HG03108 (cell line): ENCODE data around the gene SERPINB1.

ENCODE experiments used
- ATAC-seq: cut with Tn5 transposase; IDR thresholded peaks from one replicate; pipeline ENCODE4 v1.9.1; 2021; ENCODE audit warnings: moderate library complexity; ENCODE audit not compliant: unreplicated experiment

Gene SERPINB1

GRCh38 chr6:2850538-2851113 is 9.0 kb upstream of the SERPINB1 start:
- ATAC-seq: no peak

- no peak for ATAC-seq
Measured at GRCh38 chr6:2848851-2849250, 7.2 kb upstream of the SERPINB1 start.

- no peak for ATAC-seq
Measured at GRCh38 chr6:2845880-2846208, 4.2 kb upstream of the SERPINB1 start.

GRCh38 chr6:2844008-2844407 is 2.3 kb upstream of the SERPINB1 start:
- no peak for ATAC-seq

GRCh38 chr6:2843138-2843740 is 1.6 kb upstream of the SERPINB1 start:
- ATAC-seq: no peak

- ATAC-seq: no peak
Measured at GRCh38 chr6:2842139-2842552, 483 bp upstream of the SERPINB1 start.

GRCh38 chr6:2840749-2841061 is 958 bp downstream of the SERPINB1 start:
- no peak for ATAC-seq

- no peak for ATAC-seq
Measured at GRCh38 chr6:2839982-2840748, 1.5 kb downstream of the SERPINB1 start.

GRCh38 chr6:2839195-2839981 is 2.3 kb downstream of the SERPINB1 start:
- ATAC-seq: no peak

- no peak for ATAC-seq
Measured at GRCh38 chr6:2838251-2838650, 3.4 kb downstream of the SERPINB1 start.

GRCh38 chr6:2834262-2834661 is 7.4 kb downstream of the SERPINB1 start:
- no peak for ATAC-seq

- no peak for ATAC-seq
Measured at GRCh38 chr6:2831392-2831791, 10.3 kb downstream of the SERPINB1 start.

GRCh38 chr6:2830183-2830582 is 11.5 kb downstream of the SERPINB1 start:
- ATAC-seq: no peak

GRCh38 chr6:2829253-2829652 is 12.4 kb downstream of the SERPINB1 start:
- ATAC-seq: no peak

GRCh38 chr6:2828629-2829028 is 13.0 kb downstream of the SERPINB1 start:
- no peak for ATAC-seq

GRCh38 chr6:2827142-2827541 is 14.5 kb downstream of the SERPINB1 start:
- no peak for ATAC-seq

GRCh38 chr6:2826131-2826530 is 15.5 kb downstream of the SERPINB1 start:
- ATAC-seq: no peak

GRCh38 chr6:2823104-2823850 is 18.4 kb downstream of the SERPINB1 start:
- ATAC-seq: no peak

GRCh38 chr6:2821554-2821953 is 20.1 kb downstream of the SERPINB1 start:
- ATAC-seq: no peak

GRCh38 chr6:2820415-2820814 is 21.2 kb downstream of the SERPINB1 start:
- ATAC-seq: no peak

GRCh38 chr6:2819978-2820377 is 21.7 kb downstream of the SERPINB1 start:
- ATAC-seq: no peak
